IPS-NIHi7 (cell line): ENCODE results near the gene ACADVL.
"Not testable (repeated sequence)": the region's sequence is repeated elsewhere in the genome, so short reads cannot be mapped to it uniquely, and the experiment has no call there.

Experiments used
- DNase-seq: peaks from one replicate; pipeline ENCODE4 v3.0.0; 2012; ENCODE audit warnings: mixed read lengths; ENCODE audit errors: extremely low spot score

ACADVL gene

DNA sequence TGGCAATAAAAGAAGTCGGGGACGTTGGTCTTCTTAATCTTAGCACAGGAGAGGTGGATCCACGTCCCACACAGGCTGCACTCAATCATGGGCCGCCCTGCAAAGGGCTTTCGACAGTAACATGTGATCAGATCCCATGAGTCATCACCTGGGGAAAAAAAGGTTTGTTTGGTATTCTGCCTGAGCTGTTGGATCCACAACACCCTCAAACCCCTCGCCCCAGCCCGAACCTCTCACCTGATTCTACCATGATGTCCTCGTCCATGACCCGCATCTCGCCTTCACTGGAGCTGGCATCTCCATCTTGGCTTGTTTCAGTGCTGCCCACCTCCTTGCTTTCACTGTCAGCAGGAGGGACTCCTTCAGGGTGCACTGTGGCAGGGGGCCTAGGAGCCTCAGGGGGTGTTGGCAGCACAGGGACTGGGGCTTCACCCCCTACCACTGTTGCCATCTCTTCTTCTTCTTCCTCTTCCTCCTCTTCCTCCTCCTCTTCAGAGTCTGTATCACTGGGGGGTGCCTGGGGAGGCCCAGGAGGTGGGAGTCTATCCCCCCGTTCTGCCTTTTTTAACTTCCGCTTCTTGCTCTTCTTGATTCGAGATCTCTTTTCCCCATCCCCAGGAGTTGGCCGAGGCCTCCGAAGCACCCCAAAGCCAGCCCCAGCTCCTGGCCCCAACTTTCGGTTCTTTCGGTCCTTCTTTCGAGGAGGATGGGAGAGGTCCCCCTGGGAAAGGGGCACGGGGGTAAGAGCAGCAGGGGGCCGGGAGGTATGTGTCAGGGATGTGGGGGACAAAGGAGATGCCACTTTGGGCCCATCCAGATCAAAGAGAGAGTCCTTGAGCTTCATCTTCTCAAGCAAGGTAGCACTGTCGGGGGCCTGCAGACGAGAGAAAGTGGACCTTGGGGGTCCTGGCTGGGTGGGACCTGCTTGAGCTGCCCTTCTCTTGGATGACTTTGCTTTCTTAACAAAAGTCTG is 16.2 kb downstream of the ACADVL start:
- DNase-seq, result no peak

GRCh38 chr17:7236808-7237207 is 17.1 kb downstream of the ACADVL start:
- DNase-seq, result no peak

DNA sequence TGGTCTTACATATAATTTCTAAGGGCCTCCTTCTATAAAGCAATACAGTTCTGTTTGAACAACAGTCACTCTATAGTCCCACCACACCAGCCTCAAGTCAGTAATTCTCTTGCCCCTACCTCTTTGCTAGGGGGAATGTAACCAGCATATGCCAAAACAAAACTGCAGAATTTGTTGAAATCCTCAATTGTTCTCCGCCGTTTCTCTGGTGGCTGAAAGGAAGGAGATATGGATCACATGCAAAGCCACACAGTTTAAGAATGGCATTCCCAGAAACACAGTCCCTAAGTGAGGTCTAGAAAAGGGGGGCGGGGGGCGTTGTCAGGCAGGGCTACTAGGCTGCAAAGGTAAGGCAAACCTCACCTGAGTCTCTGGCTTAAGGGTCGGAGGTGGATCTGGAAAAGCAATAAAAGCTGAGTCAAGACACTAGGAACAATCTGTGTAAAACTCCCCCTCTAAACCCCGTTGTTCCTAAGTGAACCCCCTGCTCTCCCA is 17.6 kb downstream of the ACADVL start:
- DNase-seq, result no peak

DNA sequence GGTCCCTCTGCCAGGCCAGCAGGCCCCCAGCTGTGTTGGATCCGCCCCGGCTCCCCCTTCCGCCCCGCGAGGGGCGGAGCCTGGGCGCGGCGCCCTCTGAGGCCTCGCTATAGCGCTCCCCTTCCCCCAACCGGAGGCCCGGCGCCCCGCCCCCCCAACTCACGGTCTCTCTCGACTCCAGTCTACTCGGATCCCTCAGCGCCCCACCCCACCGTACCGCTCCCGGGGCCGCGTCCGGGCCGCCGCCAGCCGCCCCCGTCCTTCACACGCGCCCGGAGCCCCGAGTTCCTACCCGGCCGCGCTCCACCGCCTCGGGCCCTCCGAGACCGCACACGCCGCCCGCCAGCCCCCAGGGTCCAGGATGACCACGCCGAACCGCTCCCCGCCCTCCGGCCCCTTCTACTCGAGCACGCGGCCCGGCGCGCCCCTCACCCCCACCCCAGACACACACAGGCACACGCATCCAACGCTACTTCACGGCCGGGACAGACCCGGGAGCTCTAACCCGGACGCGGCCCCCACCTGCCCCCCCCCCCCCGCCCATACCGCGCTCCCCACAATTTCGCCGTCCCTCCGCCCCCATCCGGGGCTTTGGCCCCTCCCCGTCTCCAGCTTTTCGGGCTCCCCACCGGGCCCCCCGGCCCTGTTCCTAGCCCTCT is 18.2 kb downstream of the ACADVL start:
- peak; percentile 79 for DNase-seq

DNA sequence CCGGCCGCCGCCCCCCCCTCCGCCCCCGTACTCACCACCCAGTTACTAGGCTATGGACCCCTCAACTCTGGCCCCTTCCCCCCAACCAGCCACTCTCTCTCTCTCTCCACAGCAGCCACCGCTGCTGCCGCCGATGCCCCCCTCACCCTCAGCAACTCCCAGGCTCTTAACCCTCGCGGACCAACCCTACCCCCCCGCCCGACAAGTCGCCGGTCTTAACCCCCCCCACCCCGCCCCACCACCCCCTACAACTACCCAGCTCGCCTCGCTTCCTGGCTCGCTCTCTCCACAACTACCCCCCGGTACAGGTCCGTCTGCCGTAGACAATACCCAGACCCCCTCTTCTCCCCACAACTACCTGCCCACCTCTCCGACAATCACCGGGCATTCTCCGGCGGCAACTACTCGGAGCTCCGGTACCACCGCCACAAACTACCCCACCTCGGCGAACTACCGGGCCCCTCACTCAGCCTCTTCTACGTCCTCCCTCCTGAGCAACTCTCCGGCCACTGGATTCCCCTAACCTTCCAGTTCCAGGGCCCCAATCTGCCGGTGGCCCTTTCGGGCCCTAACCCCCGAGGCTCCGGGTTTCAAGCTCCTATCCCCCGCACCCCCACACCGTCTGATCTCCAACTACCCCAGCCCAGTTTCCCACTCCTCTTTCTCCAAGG is 18.8 kb downstream of the ACADVL start:
- peak; percentile 22 for DNase-seq

DNA sequence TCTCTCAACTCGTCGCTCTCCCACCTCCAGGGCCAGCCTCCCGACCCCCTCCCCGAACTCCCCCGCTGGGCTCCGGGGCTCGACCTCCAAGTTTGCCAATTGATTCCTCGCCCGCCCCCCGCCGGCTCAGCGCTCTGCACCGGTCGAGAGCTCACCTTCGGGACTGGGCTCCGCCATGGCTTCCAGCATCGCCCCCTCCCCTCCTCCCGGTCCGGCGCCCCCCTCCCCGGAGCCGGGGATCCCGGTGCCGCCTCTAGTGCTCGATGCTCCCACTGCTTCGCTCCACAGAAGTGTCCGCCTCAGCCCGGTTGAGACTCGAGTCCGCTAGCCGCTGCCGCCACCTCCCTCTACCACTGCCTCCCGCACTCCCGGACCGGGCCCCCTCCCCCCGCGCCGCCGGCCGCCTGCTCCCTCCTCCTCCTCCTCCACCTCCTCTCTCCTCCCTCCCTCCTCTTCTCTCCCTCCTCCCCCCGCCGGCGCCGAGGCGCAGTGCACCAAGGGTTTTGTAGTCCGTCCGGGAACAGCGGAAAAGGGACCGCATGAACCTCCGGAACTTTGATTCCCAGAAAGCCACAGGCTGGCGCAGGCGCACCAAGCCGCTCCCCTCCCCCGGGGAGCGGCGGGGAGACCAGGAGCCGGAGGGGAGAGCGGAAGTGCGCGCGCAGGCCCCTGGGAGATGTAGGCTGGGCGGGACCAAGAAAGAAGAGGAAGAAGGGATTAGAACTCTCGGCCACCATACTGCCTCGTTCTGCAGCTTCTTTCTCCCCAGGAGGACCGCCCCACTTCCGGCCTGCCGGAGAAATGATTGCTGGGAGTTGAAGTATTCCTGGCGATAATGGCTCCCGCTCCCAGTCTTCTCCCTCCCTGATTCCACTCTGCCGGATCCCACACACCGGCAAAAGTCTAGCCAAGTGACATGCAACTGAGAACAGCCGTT is 19.6 kb downstream of the ACADVL start, which contains the start of gene PHF23:
PHF23 (minus strand) TSS at position 367 of the 937 bp plus-strand sequence; CDS start at position 189, 178 bp downstream.
- peak; percentile 93 for DNase-seq

DNA sequence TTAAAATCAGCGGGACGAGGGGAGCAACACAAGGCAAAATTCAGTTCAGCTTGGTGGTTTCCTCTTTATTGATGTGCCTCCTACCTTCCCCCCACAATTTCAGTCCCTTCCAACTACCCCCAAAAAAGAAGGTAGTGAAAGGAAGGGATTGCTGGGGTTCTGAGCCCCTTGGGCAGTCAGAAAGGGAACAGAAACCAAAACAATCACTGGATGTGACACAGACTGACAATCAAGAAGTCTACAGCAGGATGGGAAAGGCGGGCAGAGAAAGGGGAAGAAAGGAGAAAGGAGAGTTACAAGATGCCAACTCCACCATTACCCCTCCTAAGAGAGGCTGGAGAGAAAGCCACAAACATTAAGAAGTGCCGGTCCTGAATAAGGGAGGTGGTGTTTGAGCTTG is 20.6 kb downstream of the ACADVL start:
- no peak for DNase-seq

DNA sequence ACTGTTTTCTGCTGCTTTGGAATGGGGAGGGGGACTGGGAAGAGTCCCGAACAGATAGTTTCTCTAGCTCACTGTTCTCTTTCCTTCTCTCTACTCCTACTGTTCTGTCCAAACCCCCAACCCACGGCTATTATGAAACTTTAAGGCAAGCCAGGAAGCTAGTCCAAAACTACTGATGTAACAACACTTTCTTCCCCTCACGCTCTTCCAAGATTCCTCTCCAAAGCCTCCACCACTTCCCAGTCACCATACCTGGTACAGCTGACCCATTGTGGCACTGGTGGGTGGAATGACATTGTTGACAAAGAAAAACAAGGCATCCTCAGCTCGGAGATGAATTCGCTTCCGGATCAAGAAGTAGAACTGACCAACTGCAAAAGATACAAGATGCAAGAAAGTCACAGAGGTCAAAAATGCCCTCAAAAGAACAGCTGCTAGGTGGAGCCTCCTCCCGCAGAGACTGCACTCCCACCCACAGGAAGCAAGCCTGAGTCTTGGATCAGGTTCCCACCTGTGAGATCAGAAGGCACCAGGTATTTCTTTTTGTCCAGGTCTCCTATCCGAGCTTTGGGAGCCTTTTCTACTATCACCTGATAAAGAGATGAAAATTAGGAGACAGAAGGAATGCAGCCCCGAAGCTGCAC is 21.5 kb downstream of the ACADVL start:
- DNase-seq, result no peak

GRCh38 chr17:7241783-7242716 is 22.3 kb downstream of the ACADVL start, which contains the start of gene GABARAP:
Gene GABARAP, minus strand, starts transcription at chr17:7242449. Its CDS starts 119 bp downstream, at chr17:7242330.
- DNase-seq, result peak; percentile 65

GRCh38 chr17:7242717-7243452 is 23.1 kb downstream of the ACADVL start:
- peak; percentile 86 for DNase-seq

DNA sequence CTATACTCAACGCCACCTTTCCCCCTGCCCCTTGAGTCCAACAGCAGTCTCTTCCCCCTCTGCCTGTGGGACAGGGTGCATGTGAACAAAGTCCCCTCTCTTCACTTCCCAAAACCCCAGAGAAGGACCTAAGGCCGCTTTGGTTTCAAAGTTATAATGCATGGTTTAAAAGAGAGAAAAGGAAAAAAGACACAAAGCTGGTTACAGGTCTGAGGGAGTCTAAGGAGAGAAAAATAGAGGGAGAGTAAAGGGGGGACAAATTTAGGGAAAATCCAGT is 23.7 kb downstream of the ACADVL start:
- DNase-seq, result no peak

- DNase-seq, result not testable (repeated sequence)
Measured at GRCh38 chr17:7243838-7244237, 24.1 kb downstream of the ACADVL start.

DNA sequence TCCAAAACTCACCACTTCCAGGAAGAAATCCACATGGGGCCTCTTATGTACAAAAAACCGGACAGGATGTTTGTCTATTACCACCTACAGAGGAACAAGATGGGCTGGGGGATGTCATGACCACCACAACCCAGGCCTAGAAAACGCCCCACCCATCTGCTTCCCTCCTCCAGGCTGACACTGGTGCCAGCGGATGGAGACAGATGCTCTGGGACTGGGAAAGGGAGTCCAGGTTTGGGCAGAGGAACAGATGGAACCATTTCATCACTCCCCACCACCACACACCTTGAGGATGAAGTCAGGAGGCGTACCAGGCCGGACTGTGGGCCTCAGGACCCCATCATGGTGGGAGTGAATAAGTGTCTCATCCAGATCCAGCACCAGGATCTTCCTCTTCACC is 27.0 kb downstream of the ACADVL start:
- no peak for DNase-seq

- no peak for DNase-seq
Measured at GRCh38 chr17:7248796-7249195, 29.1 kb downstream of the ACADVL start.

GRCh38 chr17:7249214-7249613 is 29.5 kb downstream of the ACADVL start:
- no peak for DNase-seq

- no peak for DNase-seq
Measured at GRCh38 chr17:7249830-7250229, 30.1 kb downstream of the ACADVL start.

DNA sequence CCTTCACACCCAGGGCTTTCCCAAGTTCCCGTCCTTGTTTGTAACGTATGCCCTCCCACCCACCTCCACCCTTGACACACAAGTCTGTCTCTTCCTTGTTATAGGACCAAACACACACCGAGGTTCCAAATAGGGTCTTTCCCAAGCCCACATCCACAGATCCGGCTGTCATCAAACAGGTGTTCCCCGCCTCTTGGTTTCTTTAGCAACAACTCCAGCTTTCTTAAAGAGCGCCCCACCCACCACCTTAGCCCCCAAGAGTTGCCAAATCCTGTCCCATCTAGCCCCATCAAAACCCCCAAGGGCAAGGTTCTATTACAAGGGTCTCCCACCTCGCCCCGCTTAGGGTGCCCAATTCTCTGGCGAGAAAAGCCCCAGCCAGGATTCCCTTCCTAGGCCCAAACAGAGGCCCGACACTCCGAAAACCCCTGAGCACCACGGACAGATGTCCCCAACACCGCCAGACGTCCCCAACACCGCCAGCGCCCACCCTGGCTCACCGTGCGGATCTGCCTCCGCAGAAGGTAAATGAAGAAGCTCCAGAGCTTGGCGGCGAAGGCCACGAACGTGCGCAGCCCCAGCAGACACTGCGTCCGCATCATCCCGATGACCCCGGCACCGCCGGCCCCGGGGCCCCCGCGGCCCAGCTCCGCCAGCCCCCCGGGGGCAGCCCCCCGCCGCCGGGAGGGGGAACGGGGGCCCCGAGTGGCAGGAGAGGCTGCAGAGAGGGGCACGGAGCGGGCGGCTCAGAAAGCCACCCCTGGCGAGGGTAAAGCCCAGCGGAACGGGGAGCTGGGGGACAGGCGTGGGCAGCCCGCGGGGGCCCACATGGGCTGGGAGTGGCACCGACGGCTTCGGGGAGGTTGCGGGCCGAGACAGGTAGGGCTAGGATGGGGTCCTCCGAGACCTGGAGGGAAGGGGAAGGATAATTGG is 31.2 kb downstream of the ACADVL start:
- no peak for DNase-seq
